GM19239 (cell line): ENCODE measurements around the gene SP8.
A peak's percentile ranks its signal among the peaks of the same experiment; 100 is the strongest.

Experiments
- DNase-seq: peaks from one replicate; pipeline ENCODE4 v3.0.0; 2011; ENCODE audit warnings: low spot score; ENCODE audit not compliant: insufficient read length
- FAIRE-seq: peaks from 2 replicates; lab custom pipeline; 2011; peaks lifted over from hg19 to GRCh38; lab: Jason Lieb, UNC

The SP8 gene

GRCh38 chr7:20795881-20796280 is 9.2 kb upstream of the SP8 start:
- FAIRE-seq (peak; percentile 18), DNase-seq (no peak)

GRCh38 chr7:20795361-20795760 is 8.7 kb upstream of the SP8 start:
- DNase-seq (no peak), FAIRE-seq (no peak)

- FAIRE-seq, result no peak
- no peak for DNase-seq
Observed at GRCh38 chr7:20794676-20795075, 8.0 kb upstream of the SP8 start.

GRCh38 chr7:20793694-20794394 is 7.2 kb upstream of the SP8 start:
- FAIRE-seq (no peak), DNase-seq (no peak)

- FAIRE-seq, result no peak
- no peak for DNase-seq
Observed at GRCh38 chr7:20793248-20793647, 6.6 kb upstream of the SP8 start.

- FAIRE-seq (no peak), DNase-seq (no peak)
Observed at GRCh38 chr7:20791538-20792434, 5.1 kb upstream of the SP8 start.

GRCh38 chr7:20790375-20790774 is 3.7 kb upstream of the SP8 start:
- DNase-seq, result no peak
- no peak for FAIRE-seq

GRCh38 chr7:20788420-20788990 is 1.8 kb upstream of the SP8 start:
- FAIRE-seq, result no peak

GRCh38 chr7:20787660-20788419 is 1.2 kb upstream of the SP8 start:
- DNase-seq (no peak), FAIRE-seq (peak; percentile 26)

More at GRCh38 chr7:20788420-20788990, 1.8 kb upstream of the SP8 start:
- no peak for DNase-seq

GRCh38 chr7:20786421-20786778 is 286 bp downstream of the SP8 start:
- DNase-seq (no peak), FAIRE-seq (no peak)

- FAIRE-seq, result no peak
- no peak for DNase-seq
Observed at GRCh38 chr7:20786049-20786412, 655 bp downstream of the SP8 start.

- DNase-seq (peak; percentile 22), FAIRE-seq (no peak)
Observed at GRCh38 chr7:20785157-20786048, 1.3 kb downstream of the SP8 start.

GRCh38 chr7:20784388-20785156 is 2.1 kb downstream of the SP8 start:
- FAIRE-seq (no peak), DNase-seq (peak; percentile 18)

GRCh38 chr7:20783700-20784387 is 2.8 kb downstream of the SP8 start:
- FAIRE-seq, result peak; percentile 48
- DNase-seq, result peak; percentile 37

GRCh38 chr7:20783125-20783699 is 3.5 kb downstream of the SP8 start:
- DNase-seq, result no peak
- FAIRE-seq, result peak; percentile 31

- FAIRE-seq, result no peak
Observed at GRCh38 chr7:20779041-20779440, 7.6 kb downstream of the SP8 start.

GRCh38 chr7:20778063-20778721 is 8.5 kb downstream of the SP8 start:
- DNase-seq, result no peak
- no peak for FAIRE-seq

More at GRCh38 chr7:20779041-20779440, 7.6 kb downstream of the SP8 start:
- DNase-seq, result no peak
